ENCODE measurements around the gene STBD1.
"Not testable (repeated sequence)": the region's sequence is repeated elsewhere in the genome, so short reads cannot be mapped to it uniquely, and the experiment has no call there.

Gene STBD1

DNA sequence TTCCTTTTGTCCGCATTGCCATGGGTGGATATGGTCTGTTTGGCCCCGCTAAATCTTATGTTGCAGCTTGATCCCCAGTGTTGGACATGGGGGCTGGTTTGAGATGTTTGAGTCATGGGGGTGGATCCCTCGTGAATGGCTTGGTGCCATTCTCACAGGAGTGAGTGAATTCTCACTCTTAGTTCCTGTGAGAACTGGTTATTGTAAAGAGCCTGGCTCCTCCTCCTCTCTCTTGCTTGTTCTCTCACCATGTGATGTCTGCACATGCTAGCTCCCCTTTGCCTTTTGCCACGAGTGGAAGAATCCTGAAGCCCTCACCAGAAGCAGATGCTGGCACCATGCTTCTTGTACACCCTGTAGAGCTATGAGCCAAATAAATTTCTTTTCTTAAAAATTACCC lies 22.6 kb upstream of the STBD1 start:
- DNase-seq (ENCODE audit: low spot score): no peak

DNA sequence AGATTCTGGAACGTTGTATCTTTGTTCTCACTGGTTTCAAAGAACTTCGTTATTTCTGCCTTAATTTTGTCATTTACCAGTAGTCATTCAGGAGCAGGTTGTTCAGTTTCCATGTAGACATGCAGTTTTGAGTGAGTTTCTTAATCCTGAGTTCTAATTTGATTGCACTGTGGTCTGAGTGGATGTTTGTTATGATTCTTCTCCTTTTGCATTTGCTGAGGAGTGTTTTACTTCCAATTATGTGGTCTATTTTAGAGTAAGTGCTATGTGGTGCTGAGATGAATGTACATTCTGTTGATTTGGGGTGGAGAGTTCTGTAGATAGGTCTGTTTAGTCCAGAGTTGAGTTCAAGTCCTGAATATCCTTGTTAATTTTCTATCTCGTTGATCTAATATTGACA lies 18.7 kb upstream of the STBD1 start:
- DNase-seq (ENCODE audit: low spot score): not testable (repeated sequence)

DNA sequence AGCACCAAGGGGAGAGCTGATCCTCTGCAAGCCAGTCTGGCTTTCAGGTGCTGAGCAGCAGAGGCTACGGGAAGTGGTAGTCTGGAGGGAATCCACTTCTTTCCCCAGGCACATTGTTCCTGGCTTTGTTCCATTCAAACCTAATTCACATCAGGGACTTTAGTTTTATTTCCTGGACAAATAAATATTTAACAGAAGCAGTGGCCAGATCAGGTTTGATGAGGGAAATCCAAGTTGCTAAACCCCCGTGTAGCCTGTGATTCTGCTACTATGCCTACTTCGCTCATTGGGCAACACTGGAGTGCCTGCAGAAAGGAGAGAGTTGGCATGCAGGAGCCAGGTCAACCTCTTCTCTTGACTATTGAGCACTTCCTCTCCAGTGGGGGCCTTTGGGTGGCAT lies 13.8 kb upstream of the STBD1 start:
- no peak for DNase-seq (ENCODE audit: low spot score)

DNA sequence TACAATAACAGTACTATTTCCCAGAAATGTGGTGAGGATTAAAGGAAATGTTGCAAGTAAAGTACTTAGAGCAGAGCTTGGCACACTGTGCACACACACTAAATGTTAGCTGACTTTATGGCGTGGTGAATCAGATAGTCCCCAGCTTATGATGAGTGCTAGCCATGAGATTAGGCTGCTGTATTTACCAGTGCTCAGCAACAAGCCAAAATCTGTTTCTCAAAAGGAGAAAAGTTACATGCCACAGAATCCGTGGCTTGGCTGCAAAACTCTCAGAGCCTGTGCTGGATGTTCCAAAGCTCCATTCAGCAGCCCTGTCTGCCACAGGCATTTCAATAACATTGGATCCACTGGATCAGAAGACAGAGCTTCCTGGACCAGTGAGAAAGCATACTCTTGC lies 12.8 kb upstream of the STBD1 start:
- no peak for DNase-seq (ENCODE audit: low spot score)

DNA sequence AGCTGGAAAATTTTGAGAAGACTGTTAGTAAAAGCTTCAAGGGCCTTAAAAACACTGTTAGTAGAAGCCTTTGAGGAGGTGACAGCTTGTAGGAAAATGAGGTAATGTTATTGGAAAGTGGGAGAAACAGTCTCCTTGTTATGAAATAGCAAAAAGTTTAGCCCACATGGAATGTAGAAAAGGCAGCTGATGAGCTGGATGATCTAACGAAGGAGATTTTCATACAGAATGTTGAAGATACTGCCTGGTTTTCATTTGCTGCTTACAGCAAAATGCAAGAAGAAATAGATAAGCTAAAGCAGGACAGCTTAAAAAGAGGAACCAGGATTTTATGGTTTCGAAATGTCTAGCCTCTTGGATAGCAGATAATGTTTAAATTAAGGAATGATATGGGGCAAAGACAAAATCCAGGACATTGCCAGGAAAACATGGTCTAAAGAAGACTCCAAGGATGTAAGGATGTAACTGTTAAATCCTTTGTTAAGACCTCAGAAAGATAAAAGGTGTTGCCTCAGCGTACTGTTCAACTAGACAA lies 10.2 kb upstream of the STBD1 start:
- DNase-seq (ENCODE audit: low spot score): no peak

DNA sequence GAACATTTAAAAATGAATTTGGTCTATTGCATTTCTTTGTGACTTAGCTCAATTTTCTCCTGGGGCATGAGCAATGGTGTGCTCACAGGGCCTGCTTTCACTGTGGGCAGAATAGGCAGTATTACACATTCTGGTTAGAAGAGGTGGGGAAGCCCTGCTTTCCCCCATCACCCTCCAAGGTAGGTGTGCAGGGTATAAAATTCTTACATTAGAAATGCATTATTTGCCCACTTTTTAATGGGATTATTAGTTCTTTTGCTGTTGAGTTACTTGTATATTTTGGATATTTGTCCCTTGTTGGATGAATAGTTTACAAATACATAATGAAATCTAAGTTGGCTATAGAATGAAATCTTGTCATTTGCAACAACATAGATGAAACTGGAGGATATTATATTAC lies 8.3 kb upstream of the STBD1 start:
- DNase-seq (ENCODE audit: low spot score): no peak

DNA sequence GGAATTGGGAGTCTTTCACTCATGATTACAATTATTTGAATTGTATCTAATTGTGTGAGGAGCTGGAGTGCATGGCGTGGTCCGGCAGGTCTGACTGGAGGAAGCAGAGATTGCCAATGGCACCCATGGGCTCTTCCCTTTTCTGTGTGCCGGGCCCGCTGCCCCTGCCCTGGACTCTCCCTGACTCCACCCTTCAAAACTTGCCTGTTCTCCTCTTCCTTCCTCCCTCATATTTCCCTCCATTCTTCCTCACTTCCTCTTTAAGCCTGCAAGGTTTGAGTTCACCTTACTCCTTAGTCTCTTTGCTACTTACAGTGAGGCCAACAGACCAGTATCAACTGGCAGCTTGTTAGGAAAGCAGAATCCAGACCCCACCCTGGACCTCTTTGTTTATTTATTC lies 6.5 kb upstream of the STBD1 start:
- no peak for DNase-seq (ENCODE audit: low spot score)

DNA sequence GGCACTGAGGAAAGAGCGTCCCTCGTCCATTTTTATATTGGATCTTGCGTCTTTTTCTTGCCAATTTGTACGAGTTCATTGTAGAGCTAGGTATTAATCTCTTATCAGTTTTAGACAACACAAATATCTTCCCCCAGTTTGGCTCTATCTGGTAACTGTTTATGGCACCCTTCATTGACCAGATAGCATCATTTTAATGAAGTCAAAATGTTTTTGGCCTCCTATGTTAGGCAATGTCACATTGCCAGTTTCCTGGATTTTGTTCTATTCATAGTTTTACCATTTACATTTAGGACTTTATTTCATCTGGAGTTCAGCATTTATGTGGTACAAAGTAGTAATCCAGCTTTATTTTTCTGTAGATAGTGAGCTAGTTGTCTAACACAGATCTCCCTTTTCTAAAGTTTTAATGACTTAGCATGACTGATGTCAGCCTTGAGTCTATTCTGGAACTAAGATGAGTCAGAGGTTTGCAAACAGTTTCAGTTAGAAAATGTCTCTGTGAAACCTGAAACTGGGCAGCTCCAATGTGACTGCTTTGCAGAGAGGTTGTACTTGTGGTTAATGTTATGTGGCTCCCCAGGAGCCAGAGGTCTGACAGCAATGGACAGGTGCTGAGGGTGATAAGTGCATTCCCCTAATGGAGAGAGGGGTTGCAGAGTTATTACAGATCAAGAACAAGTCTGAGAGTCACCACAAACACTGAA lies 5.3 kb upstream of the STBD1 start:
- DNase-seq (ENCODE audit: low spot score): peak; percentile 58

DNA sequence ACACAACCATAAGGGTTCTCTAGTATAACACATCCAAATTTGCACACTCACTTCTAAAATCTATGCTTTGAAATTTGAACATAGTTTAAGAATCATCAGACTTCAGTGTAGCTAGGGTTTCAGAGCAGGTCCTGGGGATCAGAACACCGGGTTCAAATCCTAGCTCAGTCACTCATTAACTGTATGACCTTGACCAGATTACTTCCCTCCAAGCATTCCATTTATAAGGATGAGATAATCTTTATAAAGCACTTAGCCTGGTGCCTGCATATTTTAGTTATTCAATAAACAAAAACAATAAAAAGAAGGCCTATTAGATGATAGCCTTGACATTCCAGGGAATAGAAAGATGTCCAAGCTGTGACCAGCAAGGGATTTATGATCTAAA lies 4.8 kb upstream of the STBD1 start:
- no peak for DNase-seq (ENCODE audit: low spot score)

DNA sequence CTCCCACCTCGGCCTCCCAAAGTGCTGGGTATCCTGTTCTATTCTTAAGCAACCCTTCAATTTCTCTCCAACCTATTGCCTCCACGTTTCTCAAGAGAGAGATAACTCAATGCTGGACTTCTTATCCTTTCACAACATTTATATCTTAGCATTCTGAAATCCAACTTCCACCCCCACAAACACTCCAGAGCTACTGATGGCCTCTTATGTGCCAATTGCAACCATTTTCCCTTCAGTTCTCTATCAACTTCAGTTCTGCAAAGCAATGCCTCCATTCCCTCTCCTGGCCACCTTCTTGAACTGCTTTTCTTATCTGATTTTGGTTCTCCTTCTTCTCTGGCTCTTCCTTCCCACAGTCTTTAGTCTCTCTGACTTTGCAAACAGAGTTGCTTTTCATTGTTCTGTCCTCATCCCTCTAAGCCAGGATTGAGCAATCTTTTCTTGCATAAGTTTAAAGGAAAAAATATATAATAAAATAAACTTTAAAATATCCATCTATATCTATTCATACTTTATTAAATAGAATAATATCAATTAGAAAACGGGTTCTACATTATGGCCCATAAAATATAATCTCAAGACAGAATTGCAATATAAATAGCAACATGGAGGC lies 3.6 kb upstream of the STBD1 start:
- no peak for DNase-seq (ENCODE audit: low spot score)

DNA sequence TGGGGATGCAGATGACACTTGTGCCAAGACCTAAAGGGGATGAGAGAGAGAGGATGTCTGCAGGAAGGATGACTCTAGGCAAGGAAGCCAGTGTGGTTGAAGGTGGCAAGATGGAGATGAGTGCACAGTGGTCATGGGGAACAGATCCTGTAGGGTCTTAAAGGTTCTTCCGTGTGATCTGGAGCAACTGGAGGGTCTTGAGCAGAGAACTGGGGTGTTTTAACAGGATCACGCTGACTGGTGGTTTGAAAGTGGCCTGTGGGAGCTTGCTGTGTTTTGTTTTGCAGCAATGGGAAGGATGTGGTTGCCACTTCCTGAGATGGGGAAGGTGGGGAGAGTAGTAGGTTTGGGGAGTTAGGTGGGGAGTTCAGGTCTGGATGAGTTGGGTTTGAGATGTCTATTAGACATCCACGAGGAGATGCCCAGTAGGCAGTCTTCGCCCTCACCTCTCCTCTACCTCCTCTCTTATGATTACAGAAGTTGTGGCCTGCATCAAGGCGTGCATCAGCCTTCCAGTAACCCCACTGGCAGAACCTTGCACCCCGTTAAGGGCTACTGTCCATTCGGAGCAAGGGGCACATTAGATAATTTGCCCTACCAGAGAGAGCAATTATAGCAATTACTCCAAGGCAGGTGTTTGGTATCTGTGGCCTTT lies 1.4 kb upstream of the STBD1 start:
- DNase-seq (ENCODE audit: low spot score): no peak

DNA sequence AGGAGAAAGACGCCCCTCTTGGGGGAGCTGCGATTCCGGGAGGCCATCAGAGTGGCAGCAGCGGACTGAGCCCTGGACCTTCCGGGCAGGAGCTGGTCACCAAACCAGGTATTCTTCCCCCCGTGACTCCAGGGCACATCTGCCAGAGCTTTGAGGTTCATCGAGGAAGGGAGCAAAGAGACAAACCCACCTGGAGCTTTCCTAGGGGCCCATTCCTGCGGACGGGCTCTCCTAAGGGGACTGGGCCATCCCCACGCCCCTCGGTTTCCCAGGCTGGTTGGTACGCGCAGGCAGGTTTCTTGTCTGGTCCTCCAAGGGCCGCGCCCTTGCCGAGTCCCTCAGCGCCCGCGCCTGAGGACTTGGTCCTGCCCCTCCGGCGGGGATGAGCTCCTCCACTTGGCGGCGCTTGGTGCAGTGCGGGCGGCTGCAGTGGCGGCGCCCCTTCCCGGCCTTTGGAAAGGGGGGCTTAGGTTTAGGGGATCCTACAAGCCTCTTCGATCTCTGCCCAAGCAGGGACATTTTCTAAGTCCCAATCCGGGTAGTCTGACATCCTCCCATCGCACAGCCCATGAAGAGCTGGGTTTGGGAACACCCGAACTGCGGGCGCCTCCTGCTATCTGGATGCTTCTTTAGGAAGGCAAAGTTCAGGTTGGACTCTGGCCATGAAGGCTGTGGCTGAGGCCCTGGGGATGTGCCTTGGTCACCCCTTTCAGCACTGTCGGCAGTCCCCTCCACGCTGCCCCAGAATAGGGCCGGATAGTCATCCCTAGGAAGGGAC lies 538 bp downstream of the STBD1 start:
- peak; percentile 72 for DNase-seq (ENCODE audit: low spot score)

DNA sequence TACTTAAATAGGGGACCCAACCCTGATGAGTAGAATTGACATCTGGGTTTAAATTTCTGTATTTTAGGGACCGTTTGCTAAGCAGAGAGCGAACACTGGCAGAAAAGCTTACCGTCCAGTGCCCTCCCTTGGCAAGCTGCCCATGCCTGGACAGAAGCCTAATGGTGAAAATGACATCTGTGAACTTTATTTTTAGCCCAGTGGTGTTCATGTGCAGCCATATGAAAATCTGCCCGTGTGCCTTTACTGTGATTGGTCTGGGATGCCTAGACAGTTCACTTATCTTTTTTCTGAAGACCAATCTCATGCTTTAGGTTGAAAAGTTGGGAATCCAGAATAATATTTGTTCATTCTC lies 1.1 kb downstream of the STBD1 start:
- peak; percentile 12 for DNase-seq (ENCODE audit: low spot score)

DNA sequence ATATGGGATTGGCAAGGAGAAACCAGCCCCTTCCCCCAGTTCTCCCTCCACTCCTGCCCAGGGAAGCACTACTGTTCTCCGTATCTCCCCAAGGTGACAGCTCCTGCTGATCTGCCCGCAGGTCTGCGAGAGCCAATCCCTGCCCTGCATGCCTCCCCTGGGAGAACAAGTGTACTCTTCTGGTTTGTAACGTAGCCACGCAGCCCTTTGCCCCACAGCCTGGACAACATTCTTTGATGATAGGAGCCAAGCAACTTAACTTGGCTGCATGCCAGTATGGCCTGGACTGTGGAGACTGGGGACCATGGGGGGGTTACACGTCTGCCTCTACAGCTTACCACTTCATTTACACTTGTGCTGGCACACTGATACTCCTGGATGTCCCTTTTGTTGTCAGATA lies 2.0 kb downstream of the STBD1 start:
- no peak for DNase-seq (ENCODE audit: low spot score)

DNA sequence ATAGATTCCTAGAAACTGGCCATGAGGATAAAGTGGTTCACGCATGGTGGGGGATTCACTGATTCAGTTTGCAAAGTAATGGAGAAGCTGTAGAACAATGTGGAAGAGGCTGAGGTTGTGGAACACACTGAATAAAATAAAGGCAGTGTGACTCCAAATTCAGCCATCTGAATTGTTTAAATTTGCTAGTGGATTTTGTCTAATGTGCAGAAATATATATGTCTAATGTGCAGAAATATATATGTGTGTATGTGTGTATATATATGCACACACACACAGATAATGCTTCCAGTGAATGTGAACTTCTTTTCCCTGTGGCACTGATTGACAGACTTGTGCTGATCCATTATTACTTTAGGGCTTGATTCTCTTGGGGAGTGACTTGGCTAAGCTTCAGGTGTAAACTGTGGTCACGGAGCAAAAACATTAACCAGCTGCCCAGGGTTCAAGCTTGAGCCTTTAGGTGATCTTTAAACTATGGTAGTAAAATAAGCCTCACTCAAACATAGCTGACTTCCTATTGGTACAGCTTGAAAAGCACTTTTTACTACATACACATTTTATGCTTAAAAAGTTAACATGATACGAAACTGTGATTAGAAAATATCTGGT lies 3.5 kb downstream of the STBD1 start:
- DNase-seq (ENCODE audit: low spot score): no peak

DNA sequence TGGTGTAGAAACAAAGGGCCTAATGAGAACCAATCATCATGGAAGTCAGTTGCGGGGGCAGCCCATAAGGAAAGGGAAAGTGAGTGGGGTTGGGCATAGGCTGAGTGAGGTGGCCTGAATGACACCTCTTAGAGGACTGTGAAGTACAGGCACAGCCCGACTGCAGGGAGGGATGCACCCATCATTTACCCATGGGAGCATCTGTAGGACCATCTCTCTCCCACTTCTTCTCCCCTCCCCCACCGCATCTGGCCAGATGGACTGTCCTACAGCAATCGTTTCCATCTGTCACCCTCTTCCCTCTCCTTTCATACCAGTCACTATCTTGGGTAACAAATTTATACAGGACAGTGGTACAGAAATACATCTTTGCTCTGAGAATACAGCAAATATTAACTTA lies 4.2 kb downstream of the STBD1 start:
- no peak for DNase-seq (ENCODE audit: low spot score)

DNA sequence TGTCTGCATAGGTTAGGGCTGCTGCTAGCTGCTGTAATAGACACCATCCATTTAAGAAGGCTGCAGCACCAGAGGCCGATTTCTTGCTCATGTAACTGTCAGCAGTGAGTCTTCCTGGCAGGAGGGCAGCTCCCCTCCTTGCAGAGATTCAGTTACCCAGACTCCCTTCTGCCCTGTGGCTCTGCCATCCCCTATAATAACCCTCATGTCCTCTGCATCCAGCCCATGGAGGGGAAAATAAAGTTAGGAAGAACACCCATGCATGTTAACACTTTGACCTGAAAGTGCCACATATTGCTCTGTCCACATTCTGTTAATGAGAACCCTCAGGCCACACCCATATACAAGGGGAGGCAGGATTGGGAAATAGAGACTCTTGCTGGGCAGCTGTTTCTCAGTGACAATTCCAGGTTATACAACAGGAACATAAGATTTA lies 5.4 kb downstream of the STBD1 start:
- no peak for DNase-seq (ENCODE audit: low spot score)

DNA sequence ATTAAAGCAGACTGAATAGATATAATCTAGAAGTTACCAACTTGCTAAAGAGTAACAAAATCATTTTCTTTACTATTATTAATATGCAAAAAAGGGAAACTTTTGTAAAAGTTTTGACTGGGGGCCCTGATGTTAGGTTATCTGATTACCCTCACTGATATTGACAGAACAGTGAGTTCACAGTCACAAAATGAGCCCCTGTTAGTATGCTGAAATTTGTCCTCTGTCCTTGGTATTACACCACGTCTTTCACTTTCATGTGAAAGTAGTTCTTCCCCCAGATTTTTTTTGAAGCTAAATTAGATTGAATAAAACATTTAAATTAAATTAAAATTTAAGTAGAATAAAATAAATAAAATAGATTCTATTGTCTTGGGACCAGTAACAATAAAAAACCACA lies 5.9 kb downstream of the STBD1 start:
- DNase-seq (ENCODE audit: low spot score): no peak

DNA sequence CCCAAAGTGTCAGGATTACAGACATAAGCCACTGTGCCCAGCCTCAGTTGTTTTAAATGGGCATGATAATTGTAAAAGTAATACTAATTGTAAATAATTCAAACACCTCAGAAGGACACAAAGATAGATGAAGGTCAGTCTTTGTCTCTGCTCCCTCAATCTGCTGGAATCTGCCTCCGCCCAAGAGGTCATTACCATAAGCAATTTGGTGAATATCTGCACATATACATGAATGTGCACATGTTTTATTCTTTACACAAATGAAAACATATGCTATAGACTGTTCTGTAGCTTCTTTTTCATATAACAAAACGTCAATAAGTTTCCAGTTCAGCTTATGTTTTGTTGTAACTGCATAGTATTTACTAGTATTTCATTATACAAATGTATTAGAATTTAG lies 7.0 kb downstream of the STBD1 start:
- no peak for DNase-seq (ENCODE audit: low spot score)

DNA sequence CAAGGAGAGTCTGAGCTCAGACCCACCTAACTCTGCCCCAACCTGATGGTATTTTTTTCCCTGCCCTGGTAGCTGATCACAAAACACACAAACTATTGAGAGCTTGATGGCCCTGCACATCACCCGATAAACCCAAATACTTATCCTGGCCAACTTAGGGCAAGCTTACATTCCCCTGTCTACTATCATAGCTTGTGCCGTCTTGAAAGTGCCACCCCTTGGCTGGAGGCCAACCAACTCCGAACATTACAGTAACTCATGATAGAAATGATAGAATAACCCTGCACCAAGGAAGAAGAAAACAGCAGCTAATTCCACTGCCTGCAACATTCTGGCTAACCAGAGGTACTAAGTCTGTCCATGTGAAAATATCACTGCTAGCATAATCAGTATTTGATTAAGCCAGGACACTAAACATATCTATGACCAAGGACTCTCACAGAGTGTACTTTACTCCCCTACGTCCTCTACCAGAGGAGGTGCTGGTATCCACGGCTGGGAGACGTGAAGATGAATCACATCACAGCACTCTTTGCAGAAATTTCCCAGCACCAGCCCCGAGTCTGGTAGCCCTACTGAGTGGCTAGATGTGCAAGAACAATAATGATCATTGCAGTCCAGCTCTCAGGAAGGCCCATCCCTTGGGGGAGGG lies 8.9 kb downstream of the STBD1 start:
- no peak for DNase-seq (ENCODE audit: low spot score)

DNA sequence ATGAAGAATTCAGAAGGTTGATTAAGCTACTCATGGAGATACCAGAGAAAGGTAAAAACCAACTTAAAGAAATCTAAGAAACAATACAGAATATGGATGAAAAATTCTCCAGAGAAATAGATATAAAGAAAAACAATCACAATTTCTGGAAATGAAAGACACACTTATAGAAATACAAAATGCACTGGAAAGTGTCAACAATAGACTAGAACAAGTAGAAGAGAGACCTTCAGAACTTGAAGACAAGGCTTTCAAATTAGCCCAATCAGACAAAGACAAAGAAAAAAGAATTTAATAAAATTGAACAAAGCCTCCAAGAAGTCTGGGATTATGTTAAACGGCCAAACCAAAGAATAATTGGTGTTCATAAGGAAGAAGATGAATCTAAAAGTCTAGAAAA lies 9.6 kb downstream of the STBD1 start:
- no peak for DNase-seq (ENCODE audit: low spot score)

DNA sequence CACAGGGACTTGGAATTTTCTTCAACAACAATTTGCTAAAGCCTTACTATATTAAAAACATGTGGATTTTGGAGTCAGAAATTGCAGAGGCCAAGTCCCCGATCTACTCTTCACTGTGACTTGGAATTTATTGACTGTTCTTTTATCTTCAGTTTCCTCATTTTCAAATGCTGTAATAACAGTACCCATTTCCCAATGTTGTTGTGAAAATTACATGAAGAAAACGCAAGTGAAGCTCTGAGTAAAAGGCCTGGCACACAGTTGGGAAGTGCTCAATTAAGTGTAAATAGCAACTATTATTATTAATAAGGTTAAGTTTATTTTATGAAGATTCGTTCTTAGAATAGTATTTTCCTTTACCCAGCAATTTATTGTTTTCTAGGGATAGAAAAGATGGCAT lies 15.7 kb downstream of the STBD1 start:
- no peak for DNase-seq (ENCODE audit: low spot score)
